ENCODE data around the gene SLC25A29.
"Not testable (repeated sequence)": the region's sequence is repeated elsewhere in the genome, so short reads cannot be mapped to it uniquely, and the experiment has no call there.

SLC25A29 gene

DNA sequence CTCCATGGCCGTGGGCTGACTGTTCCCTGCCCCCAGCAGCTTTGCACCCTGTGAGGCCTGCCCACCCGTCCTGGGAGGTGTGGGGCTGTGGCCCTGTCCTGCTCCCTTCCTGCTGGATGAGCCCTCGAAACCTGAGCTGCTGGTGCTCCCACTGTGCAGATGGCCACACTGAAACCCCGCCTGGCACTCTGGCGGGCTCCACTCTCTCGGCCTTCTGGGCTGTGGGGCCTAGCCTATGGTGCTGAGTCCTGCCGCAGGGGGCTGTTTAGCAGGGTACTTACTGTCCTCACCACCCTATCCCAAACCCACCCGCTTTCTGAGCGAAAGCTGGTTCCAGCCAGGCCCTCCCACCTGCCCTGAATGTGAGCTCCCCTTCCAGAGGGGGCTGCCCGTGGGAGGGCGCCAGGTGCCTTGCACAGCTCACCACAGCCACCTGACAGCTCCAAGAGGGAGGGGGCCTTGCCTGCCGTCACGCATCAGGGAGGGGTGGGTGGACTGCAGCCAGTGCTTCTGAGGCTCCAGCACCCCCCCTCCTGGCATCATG lies 24.2 kb upstream of the SLC25A29 start:
- DNase-seq: peak; percentile 66

DNA sequence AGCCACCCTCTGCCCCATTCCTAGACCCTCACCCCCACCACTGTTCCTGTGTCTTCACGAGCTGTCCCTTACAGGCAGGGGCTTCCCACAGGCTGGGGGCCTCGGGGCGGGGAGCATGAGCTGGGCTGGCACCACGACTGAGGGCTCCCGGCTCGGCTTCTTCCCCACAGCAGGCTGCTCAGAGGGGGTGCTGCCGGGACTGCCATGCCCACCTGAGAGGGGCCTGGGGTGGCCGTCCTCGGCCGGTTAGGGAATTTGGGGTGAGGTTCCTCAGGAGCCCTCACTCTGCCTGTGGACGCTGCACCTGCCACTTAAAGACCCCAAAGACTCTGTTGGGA lies 23.7 kb upstream of the SLC25A29 start:
- DNase-seq: no peak

DNA sequence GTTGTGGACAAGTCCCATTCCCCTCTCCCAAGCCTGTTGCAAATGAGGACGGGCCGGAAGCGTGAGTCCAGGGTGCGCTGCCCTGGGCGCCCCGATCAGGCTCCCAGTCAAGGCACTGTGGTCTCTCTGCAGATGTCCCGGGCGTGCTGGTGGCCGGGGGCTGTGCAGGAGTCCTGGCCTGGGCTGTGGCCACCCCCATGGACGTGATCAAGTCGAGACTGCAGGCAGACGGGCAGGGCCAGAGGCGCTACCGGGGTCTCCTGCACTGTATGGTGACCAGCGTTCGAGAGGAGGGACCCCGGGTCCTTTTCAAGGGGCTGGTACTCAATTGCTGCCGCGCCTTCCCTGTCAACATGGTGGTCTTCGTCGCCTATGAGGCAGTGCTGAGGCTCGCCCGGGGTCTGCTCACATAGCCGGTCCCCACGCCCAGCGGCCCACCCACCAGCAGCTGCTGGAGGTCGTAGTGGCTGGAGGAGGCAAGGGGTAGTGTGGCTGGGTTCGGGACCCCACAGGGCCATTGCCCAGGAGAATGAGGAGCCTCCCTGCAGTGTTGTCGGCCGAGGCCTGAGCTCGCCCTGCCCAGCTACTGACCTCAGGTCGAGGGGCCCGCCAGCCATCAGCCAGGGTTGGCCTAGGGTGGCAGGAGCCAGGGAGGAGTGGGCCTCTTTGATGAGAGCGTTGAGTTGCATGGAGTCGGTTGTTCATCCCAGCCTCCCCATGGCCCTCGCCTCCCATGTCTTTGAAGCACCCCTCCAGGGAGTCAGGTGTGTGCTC lies 23.2 kb upstream of the SLC25A29 start:
- DNase-seq: no peak

DNA sequence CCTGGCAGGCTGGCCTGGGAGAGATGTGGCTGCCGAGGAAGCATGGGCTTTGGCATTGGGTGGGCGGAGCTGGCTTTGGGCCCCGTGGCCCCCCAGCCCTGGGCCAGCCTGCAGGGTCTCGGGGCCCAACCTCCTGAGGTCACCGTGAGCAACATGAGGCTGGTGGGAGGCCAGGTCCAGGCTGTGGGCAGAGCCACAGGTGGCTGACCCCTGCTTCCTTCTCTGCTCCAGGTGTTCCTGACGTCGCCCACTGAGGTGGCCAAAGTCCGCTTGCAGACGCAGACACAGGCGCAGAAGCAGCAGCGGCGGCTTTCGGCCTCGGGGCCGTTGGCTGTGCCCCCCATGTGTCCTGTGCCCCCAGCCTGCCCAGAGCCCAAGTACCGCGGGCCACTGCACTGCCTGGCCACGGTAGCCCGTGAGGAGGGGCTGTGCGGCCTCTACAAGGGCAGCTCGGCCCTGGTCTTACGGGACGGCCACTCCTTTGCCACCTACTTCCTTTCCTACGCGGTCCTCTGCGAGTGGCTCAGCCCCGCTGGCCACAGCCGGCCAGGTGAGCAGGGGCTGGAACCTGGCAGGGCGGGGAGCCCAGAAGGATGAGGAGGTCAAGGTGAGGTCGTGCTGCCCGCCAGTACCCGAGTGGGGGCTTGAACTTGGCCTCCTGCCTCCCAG lies 22.4 kb upstream of the SLC25A29 start:
- no peak for DNase-seq

DNA sequence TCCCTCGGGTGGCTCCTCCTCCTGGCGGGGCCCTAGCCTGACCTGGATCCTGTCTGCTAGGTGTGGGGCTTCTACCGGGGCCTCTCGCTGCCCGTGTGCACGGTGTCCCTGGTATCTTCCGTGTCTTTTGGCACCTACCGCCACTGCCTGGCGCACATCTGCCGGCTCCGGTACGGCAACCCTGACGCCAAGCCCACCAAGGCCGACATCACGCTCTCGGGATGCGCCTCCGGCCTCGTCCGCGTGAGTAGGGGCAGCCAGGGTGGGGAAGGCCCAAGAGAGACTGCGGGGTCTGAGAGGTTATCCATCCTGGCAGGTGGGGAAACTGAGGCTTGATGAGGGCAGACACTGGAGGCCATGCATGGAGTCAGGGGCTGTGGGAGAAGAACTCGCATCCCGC lies 20.9 kb upstream of the SLC25A29 start:
- DNase-seq: no peak

DNA sequence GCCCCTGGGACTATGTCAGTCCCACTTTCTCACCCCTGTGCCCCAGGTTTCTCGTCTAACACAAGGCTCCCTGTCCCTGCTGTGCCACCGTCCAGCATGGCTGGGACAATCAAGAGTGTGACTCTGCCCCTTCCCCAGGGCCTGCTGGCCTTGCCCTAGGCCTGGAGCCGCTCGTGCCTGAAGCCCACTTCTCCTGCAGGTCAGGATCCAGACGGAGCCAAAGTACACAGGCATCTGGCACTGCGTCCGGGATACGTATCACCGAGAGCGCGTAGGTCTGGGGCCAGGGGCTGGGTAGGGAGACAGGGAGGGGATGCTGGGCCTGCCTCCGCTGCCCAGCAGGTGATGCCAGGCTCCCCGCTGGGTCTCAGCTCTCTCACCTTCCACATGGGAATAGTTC lies 19.7 kb upstream of the SLC25A29 start:
- no peak for DNase-seq

DNA sequence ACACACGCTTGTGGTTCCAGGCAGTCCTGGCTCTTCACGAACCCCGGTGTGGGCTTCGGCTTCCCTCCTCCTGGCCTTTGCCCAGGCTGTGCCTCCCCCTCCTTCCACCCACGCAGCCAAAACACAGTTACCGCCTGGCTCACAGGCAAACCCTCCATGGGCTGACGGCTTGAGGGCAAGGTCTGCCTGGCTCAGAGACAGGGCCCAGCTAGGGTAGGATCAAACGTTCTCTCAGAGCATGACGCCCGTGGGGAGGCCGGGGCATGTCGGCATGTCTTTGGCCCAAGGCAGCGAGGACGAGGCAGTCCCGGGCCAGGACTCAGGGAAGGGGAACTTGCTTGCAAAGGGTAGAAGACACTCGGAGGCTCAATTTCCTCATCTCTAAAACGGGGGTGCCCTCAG lies 19.0 kb upstream of the SLC25A29 start:
- no peak for DNase-seq

DNA sequence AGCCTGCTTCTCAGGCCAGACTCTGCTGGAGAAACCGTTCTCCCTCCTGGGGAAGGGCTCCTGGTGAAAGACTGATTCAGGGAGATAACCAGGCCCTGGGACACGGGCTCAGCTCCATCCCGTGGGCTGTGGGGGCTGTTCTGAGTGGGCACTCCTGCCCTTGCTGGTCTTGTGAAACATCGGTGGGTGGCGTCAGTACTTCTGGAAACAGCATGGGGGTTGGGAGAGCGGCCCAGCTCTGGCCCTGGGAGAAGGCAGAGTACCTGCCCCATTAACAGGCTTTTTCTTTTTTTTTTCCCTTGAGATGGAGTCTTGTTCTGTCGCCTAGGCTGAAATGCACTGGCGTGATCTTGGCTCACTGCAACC lies 17.7 kb upstream of the SLC25A29 start:
- DNase-seq: no peak

DNA sequence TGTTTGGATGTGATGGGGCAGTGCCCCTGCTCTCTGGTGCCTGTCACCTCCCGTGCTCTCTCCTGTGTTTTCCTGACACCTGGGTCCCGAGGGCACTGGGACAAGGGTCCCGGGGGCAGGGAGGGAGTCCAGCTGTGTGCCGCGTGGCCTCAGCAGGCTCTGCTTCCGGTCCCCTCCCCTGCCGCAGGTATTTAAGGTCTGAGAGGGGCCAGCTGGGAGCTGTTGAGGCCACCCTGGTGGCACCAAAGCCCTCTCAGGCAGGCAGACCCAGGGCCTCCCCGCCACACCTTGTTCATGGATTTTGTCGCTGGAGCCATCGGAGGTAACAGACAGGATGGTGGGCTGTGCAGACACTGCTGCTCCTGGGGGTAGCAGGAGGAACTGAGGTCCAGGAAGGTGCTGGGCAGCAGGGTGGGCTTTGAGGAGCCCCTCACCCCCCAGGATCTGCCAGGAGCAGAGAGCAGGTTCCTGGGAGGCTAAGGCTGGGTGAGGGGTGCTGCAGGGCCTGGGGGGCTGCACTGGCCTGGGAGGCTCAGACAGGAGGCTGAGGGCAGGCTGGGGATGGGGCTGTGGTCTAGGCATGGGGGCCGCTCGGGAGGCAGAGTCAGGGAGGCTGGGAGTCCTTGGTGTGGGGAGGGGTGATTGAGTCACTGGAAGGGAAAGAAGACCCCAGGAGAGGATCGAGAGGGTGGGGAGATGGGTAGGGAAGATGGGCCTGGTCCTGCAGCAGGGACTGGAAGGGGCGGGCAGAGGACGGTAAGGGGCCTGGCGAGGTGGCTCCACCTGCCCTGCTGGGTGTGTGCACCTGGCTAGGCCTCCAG lies 17.1 kb upstream of the SLC25A29 start, which contains the start of gene SLC25A47:
SLC25A47 (plus strand) TSS at position 219 of the 821 bp plus-strand sequence; CDS start at position 295, 76 bp downstream.
- no peak for DNase-seq

DNA sequence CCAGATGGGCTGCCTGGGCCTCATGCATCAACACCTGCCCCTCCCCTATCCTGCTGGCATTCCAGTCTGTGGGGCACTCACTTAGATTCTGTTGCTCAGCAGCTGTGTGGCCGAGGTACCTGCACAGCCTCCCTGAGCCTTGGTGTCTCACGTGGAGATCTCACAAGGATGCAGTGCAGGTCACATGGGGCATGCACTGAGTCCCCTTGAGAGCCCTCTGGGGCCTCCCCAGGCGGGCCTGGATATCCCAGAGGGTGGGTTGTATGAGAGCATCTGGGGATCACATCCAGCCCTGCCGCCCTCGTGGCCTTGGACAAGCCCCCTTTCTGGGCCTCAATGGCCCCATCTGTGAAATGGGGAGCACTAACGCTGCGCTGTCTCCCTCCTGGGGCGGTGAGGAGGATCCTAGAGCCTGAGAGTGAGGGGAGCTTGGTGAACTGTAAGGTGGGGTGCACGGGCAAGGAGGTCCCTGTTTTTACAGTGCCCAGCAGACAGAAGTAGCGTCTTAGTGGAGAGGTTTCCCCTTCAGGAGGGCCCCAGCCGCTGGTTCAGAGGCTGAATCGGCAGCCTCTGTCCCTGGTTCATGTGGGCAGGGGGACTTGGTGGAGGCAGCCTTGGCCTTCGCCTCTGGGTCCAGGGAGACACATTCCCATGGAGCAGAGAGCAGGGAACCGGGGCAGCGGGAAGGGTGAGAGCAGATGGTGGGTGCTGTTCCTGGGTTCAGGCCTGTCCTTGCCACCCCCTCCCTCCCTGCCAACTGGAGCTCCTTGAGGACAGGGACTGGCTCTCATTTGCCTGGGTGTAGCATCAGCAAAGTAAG lies 16.1 kb upstream of the SLC25A29 start:
- no peak for DNase-seq

DNA sequence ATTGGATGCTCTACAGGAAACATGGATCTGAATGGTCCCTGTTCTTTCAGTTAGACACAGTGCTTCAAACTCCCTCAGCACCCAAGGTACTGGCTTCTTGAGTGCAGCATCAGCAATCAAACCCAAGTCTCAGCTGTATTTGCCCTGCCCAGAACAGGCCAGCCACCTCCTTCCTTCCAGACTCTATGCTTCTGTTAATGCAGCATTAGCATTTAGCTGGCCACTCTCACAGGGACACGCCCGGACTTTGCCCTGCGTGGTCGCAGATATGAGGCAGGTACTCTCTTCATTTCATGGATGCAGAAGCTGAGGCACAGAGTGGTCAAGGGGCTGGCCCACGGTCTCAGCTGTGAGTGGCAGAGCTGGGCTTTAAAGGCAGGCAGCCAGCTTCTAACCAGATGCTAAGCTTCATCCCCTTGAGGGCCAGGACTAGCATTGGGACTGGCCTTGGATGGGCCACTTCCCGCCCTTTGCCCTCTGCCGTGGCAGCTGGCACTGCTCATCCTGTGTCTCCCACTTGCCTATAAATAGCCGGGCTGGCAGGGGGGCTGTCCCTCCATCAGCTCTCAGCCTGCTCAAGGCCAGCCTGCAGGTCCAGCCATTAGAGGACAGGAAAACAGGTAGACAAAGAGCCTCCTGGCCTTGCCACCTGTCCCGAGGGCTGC lies 15.4 kb upstream of the SLC25A29 start:
- DNase-seq: no peak

DNA sequence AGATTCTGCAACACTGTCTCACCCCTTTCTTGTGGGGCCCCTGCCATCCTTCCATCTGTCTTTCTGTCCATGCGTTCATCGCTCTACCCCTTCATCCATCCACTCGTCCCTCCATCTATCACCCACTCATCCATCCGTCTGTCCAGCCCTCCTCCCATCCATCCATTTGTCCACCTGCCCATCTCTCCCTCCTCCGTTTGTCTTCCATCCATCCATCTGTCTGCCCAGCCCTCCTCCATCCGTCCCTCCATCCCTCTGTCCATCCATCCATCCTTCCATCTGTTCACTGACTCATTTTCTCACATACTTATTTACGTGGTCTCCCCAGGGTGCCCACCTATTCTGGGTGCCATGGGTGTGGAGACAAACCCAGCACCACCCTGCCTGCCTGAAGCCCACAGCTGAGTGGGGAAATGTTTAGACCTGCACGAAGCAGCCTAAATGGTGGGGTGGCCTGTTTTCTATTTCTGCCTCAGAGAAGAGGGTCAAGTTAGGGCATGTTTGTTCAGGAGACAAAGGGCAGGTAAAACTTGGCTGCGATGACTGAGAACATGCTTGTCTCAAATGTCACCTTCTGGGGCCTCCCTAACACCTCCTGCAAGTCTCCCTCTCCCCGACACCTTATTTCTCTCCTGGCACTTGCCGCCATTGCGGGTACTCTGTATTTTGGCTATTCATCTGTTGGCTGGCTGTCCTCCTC lies 14.1 kb upstream of the SLC25A29 start:
- no peak for DNase-seq

DNA sequence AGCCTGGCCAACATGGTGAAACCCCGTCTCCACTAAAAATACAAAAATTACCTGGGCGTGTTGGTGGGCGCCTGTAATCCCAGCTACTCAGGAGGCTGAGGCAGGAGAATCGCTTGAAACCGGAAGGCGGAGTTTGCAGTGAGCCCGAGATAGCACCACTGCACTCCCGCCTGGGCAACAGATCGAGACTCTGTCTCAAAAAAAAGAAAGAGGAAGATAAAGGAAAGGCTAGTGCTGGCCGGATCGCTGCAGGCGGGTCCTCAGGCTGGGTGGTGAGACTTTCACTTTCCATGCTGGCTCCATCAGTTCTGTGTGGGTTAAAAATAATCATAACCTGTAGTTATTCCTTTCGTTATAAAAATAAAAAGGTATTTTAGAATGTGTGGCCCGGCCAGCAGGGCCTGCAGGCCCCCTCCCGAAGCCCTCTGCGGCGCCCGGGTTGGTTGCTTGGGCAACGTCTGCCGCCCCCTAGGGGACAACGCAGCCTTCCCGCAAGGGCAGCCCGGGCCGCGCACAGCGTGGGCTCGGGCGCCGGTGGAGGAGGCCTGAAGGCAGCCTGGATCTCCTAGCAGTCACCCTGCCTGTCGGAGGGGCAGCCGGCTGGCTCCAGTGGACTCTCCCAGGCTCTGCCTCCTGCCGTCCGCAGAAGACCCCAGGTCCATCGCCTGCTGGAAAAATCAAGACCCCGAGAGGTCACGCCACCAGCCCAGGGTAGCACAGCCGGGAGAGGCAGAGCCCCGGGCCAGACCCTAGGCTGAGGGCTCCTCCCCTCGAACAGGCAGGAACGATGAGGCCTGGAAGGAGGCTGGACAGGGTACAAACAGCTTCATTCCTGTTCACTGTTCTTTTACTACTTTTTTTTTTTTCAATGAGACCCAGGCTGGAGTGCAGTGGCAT lies 11.9 kb upstream of the SLC25A29 start:
- no peak for DNase-seq

DNA sequence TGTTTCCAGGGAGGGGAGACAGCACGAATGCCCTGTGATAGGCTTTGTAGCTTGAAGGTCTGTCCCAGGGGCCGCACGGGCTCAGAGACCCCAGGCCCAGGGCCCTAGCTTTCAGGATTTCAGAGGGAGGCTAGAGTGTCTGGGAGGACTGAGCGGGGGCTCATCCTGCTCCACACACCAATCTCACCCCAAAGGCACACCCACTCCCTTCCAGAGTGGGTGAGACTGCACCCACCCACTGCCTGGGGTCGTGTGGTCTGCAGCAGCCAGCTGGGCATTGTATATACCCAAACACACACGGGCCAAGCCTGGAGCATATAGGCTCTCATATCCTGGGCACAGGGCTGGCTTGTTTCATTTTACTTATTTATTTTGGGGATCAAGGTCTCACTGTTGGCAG lies 11.1 kb upstream of the SLC25A29 start:
- no peak for DNase-seq

DNA sequence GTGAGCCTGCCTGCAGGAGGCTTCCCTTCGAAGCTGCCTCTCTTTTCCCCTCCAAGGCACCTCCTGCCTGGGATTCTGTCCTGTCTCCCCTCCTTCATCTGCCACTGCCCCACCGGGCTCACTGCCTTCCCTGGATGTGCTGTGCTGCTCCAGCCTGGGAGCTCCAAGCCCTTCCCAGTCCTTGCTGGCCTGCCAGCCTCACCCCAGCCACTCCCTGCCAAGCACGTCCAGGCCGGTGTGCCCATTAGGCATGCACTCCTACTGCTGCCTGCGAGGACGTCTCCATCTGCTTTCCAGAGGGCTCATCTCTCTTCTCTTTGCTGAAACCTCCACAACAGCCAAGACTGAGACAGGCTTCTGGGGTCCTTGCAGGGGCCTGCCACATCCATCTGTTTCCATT lies 8.5 kb upstream of the SLC25A29 start:
- no peak for DNase-seq

DNA sequence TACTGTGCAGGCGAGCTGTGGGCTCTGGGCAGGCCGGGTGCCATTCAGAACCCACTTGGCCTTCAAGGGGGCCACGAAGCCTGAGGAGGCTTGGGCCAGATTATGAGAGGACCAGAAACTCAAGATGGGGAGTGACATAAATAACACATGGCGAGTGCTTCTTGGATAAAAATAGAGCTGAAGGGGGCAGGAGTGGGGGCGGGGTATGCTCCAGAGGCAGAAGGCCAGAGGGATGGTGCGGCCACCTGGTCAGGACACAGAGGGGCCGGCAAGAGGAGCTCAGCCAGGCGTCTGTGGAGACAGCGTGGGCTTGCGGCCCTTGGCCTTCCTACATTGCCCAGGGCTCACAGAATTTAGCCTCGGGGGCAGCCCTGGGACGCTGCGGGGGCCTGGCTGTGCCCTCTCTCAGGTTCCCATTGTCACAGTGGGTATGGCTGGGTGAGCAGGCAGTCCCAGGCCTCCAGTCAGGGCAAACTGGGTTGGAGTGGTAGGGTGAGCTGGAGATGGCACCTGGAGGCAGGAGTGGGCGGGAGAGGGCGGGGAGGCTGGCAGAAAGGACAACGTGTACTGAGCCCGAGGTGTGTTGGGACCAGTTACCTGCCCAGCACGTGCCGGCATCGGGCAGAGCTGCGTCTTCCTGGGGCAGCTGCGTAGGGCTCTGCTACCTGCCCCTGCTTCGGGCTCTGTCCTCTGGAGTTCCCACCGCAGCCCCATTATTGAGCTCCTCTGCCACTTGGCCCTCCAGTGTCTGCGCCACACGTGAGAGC lies 7.4 kb upstream of the SLC25A29 start:
- no peak for DNase-seq

DNA sequence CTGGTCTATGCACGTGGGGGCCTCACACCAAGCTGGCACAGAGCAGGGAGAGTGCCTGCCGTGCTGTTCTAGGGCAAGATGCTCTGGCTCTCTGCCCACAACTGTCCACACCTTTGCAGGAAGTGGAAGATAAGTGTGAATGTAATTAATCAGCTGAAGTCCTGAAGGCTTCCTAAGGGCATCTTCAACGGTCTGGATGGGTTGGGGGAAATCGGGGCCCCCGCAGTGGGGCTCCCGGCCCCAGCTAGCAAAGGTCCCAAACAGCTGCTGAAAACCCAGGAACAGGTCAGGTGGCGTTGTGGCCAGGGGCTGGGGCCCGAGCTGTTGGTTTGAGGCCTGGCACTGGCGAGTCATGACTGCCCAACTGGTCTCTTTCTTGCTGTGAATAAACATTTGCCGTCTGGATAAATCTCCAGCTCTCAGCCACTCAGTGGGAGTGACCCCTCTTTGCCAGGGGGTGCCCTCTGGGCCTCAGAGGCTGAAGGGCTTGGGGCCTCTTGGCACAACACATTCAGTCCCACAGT lies 6.7 kb upstream of the SLC25A29 start:
- no peak for DNase-seq

DNA sequence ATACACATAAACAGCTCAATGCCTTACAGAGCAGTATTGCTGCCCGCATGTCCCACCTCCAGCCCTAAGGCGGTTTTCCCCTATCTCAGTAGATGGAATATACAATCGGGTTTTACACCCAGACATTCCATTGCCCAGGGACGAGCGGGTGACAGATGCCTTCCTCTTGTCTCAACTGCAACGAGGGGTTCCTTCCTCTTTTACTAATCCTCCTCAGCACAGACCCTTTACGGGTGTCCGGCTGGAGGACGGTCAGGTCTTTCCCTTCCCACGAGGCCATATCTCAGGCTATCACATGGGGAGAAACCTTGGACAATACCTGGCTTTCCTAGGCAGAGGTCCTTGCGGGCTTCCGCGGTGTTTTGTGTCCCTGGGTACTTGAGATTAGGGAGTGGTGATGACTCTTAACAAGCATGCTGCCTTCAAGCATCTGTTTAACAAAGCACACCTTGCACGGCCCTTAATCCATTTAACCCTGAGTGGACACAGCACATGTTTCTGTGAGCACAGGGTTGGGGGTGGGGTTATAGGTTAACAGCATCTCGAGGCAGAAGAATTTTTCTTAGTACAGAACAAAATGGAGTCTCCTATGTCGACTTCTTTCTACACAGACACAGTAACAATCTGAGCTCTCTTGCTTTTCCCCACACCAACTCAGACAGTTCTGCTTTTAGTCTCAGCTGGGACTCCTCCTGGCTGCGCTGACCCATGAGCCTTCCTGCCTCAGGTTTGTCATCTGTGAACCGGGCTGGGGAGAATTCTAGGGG lies 6.0 kb upstream of the SLC25A29 start:
- DNase-seq: not testable (repeated sequence)

Data from NCI-H345 (cell line).